ENCODE results near the gene ID1.
A peak's percentile ranks its signal among the peaks of the same experiment; 100 is the strongest.
"Not testable (repeated sequence)": the region's sequence is repeated elsewhere in the genome, so short reads cannot be mapped to it uniquely, and the experiment has no call there.

The ID1 gene

GRCh38 chr20:31602779-31603441 lies 2.2 kb upstream of the ID1 start:
- DNase-seq = no peak

- peak; percentile 99 for DNase-seq
Measured at GRCh38 chr20:31603822-31604566, 1.1 kb upstream of the ID1 start.

- no peak for DNase-seq
Measured at GRCh38 chr20:31604567-31605030, 490 bp upstream of the ID1 start.

- DNase-seq = peak; percentile 56
Measured at GRCh38 chr20:31605902-31606803, 1.1 kb downstream of the ID1 start.

GRCh38 chr20:31606804-31607639 lies 1.9 kb downstream of the ID1 start:
- DNase-seq = peak; percentile 92

GRCh38 chr20:31607640-31608250 lies 2.7 kb downstream of the ID1 start:
- DNase-seq = no peak

- DNase-seq = peak; percentile 98
Measured at GRCh38 chr20:31608251-31608945, 3.3 kb downstream of the ID1 start.

GRCh38 chr20:31612271-31612640 lies 7.2 kb downstream of the ID1 start:
- DNase-seq = not testable (repeated sequence)

- DNase-seq = no peak
Measured at GRCh38 chr20:31615416-31615815, 10.3 kb downstream of the ID1 start.

GRCh38 chr20:31617432-31618104 lies 12.5 kb downstream of the ID1 start:
- no peak for DNase-seq

- no peak for DNase-seq
Measured at GRCh38 chr20:31620246-31620645, 15.2 kb downstream of the ID1 start.

GRCh38 chr20:31623123-31623505 lies 18.0 kb downstream of the ID1 start:
- DNase-seq = not testable (repeated sequence)

- DNase-seq = not testable (repeated sequence)
Measured at GRCh38 chr20:31626534-31626933, 21.4 kb downstream of the ID1 start.

- not testable (repeated sequence) for DNase-seq
Measured at GRCh38 chr20:31628057-31628456, 23.0 kb downstream of the ID1 start.

GRCh38 chr20:31630187-31630790 lies 25.2 kb downstream of the ID1 start:
- DNase-seq = peak; percentile 31

- DNase-seq = no peak
Measured at GRCh38 chr20:31632548-31633338, 27.7 kb downstream of the ID1 start.

GRCh38 chr20:31633339-31633914 lies 28.3 kb downstream of the ID1 start:
- no peak for DNase-seq

- no peak for DNase-seq
Measured at GRCh38 chr20:31637660-31638059, 32.6 kb downstream of the ID1 start, which contains the start of gene COX4I2. TSS of gene COX4I2 (plus strand) at chr20:31637912. CDS start at chr20:31639018, 1,106 bp downstream.

GRCh38 chr20:31638317-31638716 lies 33.2 kb downstream of the ID1 start:
- no peak for DNase-seq

Data from NCI-H1105 treated with DMSO at 0.1 percent for 48 hours (cell line).